HL-60 (cell line): ENCODE measurements around the gene PRAMEF20.
"Not testable (repeated sequence)": the region's sequence is repeated elsewhere in the genome, so short reads cannot be mapped to it uniquely, and the experiment has no call there.

Experiments
- DNase-seq, 2 experiments: peaks; one replicate each; pipeline ENCODE4 v3.0.0-alpha.2; 2010 to 2020; ENCODE audit warnings: low read depth in 1 of 2, low spot score in 1 of 2
- H3K27ac ChIP-seq: fragments of 250-450 bp; sonication (Bioruptor Pico); replicated peaks from 2 replicates; pipeline ENCODE4 v1.5.1; 2020; ENCODE audit warnings: mild to moderate bottlenecking, moderate library complexity
- H3K27me3 ChIP-seq: fragments of 250-450 bp; sonication (Bioruptor Pico); 2 replicates; pipeline ENCODE4 v1.5.1; 2021; ENCODE audit warnings: mild to moderate bottlenecking, moderate library complexity; ENCODE audit not compliant: insufficient read depth, poor library complexity, severe bottlenecking
- H3K4me3 ChIP-seq: replicated peaks from 2 replicates; pipeline ENCODE4 v1.5.1; 2011; ENCODE audit warnings: mild to moderate bottlenecking, control low read depth, low read length; ENCODE audit not compliant: insufficient read depth
- GABPA ChIP-seq: IDR thresholded peaks from 2 replicates; pipeline ENCODE4 v1.6.1; 2012; ENCODE audit warnings: low read depth
- POLR2AphosphoS5 ChIP-seq: IDR thresholded peaks from 2 replicates; pipeline ENCODE4 v1.6.1; 2012; ENCODE audit warnings: low read depth
- SPI1 ChIP-seq: IDR thresholded peaks from 2 replicates; pipeline ENCODE4 v1.6.1; 2012; ENCODE audit warnings: low read depth, mild to moderate bottlenecking, borderline replicate concordance
- TF ChIP-seq, protein P1 (sequence below): IDR thresholded peaks from one replicate; pipeline ENCODE4 v1.5.1; 2011; ENCODE audit warnings: low read length, control low read depth, inconsistent platforms; ENCODE audit not compliant: insufficient read depth
- TF ChIP-seq, protein P2 (sequence below): IDR thresholded peaks from 2 replicates; pipeline ENCODE4 v1.6.1; 2012; ENCODE audit warnings: low read depth; ENCODE audit not compliant: insufficient replicate concordance

PRAMEF20 gene

DNA sequence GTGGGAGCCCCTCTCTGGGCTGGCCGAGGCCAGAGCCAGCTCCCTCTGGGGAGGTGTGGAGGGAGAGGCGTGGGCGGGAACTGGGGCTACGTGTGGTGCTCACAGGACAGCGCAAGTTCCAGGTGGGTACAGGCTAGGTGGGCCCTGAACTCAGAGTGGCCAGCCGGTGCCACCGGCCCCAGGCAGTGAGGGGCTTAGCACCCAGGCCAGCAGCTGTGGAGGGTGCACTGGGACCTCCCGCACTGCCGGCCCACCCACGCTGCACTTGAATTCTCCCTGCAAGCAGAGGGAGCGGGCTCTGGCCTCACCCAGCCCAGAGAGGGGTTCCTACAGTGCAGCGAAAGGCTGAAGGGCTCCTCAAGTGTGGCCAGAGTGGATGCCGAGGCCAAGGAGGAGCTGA is 20.2 kb downstream of the PRAMEF20 start:
- DNase-seq = no peak
- H3K27me3 ChIP-seq = no peaks in the 10 kb centered on the region
- H3K27ac ChIP-seq = no peak overlapping the region
- TF ChIP-seq POLR2AphosphoS5 (no peak), SPI1 (no peak), GABPA (no peak)
- TF ChIP-seq, protein P1, sequence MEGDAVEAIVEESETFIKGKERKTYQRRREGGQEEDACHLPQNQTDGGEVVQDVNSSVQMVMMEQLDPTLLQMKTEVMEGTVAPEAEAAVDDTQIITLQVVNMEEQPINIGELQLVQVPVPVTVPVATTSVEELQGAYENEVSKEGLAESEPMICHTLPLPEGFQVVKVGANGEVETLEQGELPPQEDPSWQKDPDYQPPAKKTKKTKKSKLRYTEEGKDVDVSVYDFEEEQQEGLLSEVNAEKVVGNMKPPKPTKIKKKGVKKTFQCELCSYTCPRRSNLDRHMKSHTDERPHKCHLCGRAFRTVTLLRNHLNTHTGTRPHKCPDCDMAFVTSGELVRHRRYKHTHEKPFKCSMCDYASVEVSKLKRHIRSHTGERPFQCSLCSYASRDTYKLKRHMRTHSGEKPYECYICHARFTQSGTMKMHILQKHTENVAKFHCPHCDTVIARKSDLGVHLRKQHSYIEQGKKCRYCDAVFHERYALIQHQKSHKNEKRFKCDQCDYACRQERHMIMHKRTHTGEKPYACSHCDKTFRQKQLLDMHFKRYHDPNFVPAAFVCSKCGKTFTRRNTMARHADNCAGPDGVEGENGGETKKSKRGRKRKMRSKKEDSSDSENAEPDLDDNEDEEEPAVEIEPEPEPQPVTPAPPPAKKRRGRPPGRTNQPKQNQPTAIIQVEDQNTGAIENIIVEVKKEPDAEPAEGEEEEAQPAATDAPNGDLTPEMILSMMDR = no peak
- TF ChIP-seq, protein P2, sequence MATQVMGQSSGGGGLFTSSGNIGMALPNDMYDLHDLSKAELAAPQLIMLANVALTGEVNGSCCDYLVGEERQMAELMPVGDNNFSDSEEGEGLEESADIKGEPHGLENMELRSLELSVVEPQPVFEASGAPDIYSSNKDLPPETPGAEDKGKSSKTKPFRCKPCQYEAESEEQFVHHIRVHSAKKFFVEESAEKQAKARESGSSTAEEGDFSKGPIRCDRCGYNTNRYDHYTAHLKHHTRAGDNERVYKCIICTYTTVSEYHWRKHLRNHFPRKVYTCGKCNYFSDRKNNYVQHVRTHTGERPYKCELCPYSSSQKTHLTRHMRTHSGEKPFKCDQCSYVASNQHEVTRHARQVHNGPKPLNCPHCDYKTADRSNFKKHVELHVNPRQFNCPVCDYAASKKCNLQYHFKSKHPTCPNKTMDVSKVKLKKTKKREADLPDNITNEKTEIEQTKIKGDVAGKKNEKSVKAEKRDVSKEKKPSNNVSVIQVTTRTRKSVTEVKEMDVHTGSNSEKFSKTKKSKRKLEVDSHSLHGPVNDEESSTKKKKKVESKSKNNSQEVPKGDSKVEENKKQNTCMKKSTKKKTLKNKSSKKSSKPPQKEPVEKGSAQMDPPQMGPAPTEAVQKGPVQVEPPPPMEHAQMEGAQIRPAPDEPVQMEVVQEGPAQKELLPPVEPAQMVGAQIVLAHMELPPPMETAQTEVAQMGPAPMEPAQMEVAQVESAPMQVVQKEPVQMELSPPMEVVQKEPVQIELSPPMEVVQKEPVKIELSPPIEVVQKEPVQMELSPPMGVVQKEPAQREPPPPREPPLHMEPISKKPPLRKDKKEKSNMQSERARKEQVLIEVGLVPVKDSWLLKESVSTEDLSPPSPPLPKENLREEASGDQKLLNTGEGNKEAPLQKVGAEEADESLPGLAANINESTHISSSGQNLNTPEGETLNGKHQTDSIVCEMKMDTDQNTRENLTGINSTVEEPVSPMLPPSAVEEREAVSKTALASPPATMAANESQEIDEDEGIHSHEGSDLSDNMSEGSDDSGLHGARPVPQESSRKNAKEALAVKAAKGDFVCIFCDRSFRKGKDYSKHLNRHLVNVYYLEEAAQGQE = no peak
- H3K4me3 ChIP-seq = no peak overlapping the region

DNA sequence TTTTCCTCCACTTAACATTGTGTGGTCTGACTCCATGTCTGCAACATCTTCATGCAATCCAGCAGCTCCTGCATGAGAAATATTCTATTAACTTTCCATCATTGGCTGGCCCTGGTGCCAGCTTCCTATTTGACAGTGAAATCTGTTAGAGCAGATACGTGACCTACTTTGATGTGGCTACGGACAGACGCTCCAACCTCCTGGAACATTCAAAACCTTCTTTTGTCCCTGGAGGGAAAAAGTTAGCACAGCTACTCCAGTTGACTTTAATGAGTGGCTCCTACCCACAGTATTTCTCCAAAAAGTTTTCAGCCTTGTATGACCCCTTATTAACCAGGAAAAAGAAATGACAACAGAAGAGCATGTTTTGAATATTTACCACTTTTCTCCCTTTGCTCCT is 22.0 kb downstream of the PRAMEF20 start:
- Histone ChIP-seq H3K27ac (no peak overlapping the region), H3K27me3 (no peaks in the 10 kb centered on the region), H3K4me3 (no peak overlapping the region)
- TF ChIP-seq POLR2AphosphoS5 (no peak), GABPA (no peak), SPI1 (no peak)
- TF ChIP-seq, protein P2 = no peak
- TF ChIP-seq, protein P1 = no peak
- DNase-seq = no peak

DNA sequence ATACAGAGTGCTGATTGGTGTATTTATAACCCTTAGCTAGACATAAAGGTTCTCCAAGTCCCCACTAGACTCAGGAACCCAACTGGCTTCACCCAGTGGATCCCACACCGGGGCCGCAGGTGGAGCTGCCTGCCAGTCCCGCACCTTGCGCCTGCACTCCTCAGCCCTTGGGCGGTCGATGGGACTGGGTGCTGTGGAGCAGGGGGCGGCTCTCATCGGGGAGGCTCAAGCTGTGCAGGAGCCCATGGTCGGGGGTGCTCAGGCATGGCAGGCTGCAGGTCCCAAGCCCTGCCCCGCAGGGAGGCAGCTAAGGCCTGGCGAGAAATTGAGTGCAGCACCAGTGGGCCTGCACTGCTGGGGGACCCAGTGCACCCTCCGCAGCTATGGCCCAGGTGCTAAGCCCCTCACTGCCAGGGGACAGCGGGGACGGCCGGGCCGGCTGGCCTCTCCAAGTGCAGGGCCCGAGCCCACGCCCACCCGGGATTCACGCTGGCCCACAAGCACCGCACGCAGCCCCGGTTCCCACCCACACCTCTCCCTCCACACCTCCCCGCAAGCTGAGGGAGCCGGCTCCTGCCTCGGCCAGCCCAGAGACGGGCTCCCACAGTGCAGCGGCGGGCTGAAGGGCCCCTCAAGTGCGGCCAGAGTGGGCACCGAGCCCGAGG is 23.6 kb downstream of the PRAMEF20 start:
- DNase-seq, H3K27ac ChIP-seq, H3K4me3 ChIP-seq, H3K27me3 ChIP-seq: not testable (repeated sequence)

DNA sequence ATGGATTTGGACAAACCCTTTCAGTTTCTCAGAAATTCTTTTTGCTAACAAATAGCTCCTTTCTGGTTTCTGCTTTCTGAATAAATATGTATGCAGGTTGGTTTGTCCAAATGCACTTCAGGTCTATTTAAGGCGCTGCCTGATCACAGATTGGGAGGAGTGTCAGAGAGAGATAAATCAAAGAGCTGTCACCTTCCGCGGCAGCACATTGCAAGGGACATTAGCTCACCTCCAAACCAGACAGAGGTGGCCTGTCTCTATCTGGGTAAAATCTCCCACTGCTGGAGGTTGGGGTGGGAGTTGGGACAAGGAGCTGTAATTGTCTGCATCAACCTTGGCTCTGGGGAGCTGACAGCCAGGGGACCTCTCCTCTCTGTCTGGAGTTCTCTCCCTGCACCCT is 25.2 kb downstream of the PRAMEF20 start:
- Histone ChIP-seq H3K4me3 (no peak overlapping the region), H3K27me3 (no peaks in the 10 kb centered on the region), H3K27ac (no peak overlapping the region)
- no peak for TF ChIP-seq POLR2AphosphoS5
- no peak for DNase-seq

DNA sequence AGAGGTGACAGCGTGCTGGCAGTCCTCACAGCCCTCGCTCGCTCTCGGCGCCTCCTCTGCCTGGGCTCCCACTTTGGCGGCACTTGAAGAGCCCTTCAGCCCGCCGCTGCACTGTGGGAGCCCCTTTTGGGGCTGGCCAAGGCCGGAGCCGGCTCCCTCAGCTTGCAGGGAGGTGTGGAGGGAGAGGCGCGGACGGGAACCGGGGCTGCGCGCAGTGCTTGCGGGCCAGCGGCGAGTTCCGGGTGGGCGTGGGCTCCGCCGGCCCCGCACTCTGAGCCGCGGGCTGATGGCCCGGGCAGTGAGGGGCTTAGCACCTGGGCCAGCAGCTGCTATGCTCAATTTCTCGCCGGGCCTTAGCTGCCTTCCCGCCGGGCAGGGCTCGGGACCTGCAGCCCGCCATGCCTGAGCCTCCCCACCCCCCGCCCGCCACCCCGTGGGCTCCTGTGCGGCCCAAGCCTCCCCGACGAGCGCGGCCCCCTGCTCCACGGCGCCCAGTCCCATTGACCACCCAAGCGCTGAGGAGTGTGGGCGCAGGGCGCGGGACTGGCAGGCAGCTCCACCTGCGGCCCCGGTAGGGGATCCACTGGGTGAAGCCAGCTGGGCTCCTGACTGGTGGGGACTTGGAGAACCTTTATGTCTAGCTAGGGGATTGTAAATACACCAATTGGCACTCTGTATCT is 29.0 kb downstream of the PRAMEF20 start:
- not testable (repeated sequence) for H3K27ac ChIP-seq, H3K27me3 ChIP-seq, DNase-seq, H3K4me3 ChIP-seq
